ENCODE measurements around the gene COX10. TPM values are rescaled to one million over a fixed set of nuclear protein-coding genes. Genes with fewer than 3 reads are reported as not detected.
"Not testable (repeated sequence)": the region's sequence is repeated elsewhere in the genome, so short reads cannot be mapped to it uniquely, and the experiment has no call there.

Gene COX10
- total RNA-seq, 1 donor from 2014 or later, result 10.5 TPM

GRCh38 chr17:14204084-14204483 lies 134.8 kb downstream of the COX10 start:
- DNase-seq (ENCODE audit: low read depth, low spot score), result no peak

DNA sequence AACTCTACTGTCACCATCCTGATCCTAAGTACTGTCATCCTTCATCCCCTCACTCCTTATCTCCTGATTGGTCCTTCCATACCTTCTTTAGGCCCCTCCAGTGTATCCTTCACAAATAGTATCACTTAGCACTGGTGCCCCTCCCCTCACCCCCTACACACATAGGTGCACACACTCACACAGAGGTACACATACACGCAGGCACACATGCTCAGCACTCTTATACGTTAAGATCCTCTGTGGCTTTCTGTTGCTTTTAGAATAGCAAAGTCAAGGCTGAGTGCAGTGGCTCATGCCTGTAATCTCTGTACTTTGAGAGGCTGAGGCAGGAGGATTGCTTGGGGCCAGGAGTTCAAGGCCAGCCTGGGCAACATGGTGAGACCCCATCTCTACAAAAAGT lies 135.2 kb downstream of the COX10 start:
- DNase-seq (ENCODE audit: low read depth, low spot score), result no peak

DNA sequence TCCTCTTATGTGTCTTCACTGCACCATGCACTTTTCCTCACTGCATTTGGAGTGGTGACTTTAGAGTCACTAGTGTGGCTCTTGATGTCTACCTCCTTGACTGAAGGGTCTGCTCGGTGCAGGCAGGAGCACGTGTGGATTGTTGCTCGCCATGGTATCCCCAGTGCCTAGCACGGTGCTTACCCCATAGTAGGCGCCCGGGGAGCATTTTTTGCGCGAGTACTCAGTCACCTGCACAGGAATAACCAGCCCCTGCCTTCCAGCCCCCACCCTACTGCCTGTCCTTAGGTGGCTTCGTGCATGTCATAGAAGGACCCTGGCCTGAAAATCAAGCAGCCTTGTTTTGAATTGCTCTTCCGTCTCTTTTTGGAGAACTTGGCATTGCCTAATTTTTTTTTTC lies 136.1 kb downstream of the COX10 start:
- no peak for DNase-seq (ENCODE audit: low read depth, low spot score)

DNA sequence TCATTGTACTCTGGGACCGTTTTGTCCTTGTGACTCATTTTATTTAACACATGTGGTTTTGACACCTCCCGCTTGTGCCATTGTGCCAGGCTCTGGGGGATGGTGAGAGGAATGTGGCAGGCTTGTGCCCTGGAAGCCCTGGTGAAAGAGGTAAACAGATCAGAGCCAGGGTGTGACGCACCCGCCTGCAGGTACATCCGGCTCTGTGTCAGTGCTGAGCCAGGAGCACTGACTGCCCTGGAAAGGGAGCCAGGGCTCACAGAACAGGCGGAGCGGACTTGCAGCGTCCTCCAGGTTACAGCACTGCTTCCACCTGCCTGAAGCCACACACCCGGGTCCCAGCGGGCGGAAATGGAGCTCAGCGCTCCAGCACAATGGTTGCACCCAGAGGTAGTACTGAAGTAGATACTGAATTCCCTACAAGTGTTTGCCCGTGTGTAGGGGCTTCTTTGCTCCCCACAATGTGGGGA lies 136.7 kb downstream of the COX10 start:
- no peak for DNase-seq (ENCODE audit: low read depth, low spot score)

DNA sequence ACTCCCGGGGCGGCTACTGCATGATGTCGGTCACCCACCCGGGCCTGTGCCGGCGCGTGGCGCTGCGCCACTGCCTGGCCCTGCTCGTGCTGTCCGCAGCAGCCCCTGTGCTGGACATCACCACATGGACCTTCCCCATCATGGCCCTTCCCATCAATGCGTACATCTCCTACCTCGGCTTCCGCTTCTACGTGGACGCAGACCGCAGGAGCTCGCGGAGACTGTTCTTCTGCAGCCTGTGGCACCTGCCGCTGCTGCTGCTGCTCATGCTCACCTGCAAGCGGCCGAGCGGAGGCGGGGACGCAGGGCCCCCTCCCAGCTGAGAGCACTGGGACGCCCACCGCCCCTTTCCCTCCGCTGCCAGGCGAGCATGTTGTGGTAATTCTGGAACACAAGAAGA lies 137.6 kb downstream of the COX10 start:
- DNase-seq (ENCODE audit: low read depth, low spot score), result no peak

DNA sequence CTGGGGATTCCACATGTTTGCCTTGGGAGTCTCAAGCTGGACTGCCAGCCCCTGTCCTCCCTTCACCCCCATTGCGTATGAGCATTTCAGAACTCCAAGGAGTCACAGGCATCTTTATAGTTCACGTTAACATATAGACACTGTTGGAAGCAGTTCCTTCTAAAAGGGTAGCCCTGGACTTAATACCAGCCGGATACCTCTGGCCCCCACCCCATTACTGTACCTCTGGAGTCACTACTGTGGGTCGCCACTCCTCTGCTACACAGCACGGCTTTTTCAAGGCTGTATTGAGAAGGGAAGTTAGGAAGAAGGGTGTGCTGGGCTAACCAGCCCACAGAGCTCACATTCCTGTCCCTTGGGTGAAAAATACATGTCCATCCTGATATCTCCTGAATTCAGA lies 138.5 kb downstream of the COX10 start:
- DNase-seq (ENCODE audit: low read depth, low spot score), result no peak

DNA sequence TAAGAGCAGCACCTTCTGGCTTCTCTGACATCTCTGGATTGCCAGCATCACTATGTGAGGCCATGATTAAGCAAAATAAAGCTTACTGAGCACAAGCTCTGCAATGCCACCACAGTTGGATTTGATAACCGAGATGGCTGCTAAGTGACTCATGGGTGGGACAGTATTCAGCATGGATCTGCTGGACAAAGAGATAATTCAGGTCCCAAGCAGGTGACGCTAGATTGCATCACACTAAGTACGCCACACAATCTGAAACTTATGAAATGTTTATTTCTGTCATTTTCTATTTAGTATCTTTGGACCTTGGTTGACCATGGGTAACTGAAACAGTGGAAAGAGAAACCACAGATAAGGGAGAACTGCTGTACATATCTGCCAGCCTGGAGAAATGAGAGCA lies 139.9 kb downstream of the COX10 start:
- no peak for DNase-seq (ENCODE audit: low read depth, low spot score)

GRCh38 chr17:14211246-14211645 lies 141.9 kb downstream of the COX10 start:
- no peak for DNase-seq (ENCODE audit: low read depth, low spot score)

DNA sequence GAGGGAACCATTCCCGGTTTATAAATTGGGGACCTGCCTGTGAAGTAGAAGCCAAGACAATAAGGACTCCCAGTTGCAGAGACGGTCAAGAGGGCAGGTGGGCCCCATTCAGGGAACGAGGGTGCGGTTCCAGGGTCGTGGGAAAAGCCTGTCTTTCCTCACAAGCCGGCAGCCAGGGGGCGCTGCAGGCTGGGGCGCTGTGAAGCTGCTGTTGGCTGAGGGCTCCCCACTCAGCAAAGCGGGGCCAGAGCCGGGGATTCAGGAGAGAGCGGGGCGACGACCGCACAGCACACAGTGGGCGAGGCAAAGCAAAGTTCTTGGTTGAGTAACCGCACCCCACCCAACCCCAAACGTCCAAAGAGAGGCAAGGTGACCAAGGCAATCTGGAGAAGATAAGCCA lies 142.5 kb downstream of the COX10 start:
- DNase-seq (ENCODE audit: low read depth, low spot score), result no peak

DNA sequence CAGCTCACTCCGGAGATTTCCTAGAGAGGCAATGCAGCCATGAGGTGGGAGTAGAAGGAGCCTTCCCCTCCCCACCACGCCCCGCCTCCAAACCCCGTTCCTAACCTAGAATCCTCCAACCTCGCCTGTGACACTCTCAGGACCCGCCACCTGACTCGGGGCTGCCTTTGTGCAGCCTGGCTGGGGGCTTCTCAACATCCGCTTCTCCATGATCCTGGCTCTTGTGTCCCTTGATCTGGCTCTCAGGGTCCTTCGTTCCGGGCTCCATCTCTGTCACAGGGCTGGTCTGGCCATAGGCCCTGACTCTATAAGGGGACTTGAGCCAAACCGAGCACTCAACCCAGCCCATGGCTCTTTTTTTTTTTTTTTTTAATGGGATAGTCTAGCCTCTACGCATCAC lies 143.1 kb downstream of the COX10 start:
- no peak for DNase-seq (ENCODE audit: low read depth, low spot score)

DNA sequence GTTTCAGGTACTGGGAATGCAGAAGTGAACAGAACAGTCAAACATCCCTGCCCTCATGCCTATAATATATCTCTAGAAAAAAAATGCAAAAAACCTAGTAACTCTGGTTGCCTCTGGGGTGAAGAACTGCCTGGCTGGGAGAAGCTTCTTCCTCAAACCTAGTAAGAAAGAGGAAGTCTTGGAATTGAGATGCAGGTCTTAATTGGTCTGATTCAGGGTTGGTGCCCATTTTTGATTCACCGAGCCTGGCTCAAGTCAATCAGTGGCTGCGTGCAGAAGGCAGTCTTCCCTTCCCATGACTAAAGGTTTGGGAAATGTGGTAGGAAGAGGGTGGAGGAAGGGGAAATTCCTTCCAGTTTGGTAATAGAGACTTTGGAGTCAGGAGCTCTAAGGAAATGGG lies 145.0 kb downstream of the COX10 start:
- no peak for DNase-seq (ENCODE audit: low read depth, low spot score)

DNA sequence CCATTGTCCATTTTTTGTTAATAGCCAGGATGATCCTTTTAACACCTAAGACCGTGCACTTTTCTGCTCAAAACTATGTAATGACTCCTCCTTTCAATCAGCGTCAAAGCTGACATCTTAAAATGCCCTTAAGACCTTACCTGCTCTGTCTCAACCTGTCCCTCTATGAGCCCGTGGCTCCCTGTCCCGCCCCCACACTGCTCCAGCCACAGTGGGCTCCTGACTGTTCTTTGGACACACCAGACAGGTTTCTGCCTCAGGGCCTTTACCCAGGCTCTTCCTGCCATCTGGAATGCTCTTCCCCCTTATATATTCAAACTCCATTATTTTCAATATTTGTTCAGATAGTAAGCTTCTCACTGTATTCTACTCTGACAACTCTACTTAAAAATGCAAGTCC lies 153.3 kb downstream of the COX10 start:
- DNase-seq (ENCODE audit: low read depth, low spot score), result no peak

DNA sequence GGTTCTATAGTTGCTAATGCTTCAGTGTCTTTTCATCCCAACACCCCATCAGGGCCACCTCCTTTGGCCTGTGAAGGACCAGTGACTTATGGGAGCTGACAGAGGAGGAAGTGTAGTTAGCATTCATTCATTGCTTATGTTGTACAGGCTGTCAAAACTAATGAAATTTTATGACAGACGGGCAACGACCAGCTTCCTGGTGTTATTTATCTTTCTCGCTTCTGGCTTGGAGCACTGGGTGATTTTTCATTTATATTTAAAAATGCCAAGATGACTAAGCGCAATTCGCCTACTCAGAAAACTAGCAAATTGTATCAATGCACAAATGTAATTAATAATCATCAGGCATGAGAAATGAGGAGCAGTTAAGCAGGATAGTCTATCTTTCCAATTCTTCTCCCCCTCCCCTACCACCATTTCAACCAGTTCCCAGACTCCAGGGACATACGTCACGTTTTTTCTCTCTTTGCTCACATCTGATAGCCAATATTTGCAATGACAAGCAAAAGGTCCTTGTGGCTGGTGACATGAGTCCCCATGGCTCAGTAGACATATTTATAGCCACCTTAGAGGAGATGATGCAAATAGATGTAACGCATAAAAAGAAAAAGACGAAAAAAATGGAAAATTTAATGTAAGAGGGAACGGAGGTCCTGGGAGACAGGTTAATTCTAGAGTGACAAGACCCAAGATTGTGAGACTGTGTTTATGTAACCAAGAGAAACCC lies 156.1 kb downstream of the COX10 start:
- no peak for DNase-seq (ENCODE audit: low read depth, low spot score)

DNA sequence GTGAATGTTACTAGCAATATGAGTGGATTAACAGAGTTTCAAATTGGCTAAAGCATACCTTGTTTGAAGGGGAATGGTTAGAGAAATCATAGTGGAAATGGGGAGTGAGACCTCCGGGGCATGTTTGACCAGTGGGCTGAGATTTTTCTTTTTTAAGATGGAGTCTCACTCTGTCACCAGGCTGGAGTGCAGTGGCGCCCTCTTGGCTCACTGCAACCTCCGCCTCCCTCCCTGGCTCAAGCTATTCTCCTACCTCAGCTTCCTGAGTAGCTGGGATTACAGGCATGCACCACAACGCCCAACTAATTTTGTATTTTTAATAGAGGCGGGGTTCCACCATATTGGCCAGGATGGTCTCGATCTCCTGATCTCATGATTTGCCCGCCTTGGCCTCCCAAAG lies 157.7 kb downstream of the COX10 start:
- no peak for DNase-seq (ENCODE audit: low read depth, low spot score)

DNA sequence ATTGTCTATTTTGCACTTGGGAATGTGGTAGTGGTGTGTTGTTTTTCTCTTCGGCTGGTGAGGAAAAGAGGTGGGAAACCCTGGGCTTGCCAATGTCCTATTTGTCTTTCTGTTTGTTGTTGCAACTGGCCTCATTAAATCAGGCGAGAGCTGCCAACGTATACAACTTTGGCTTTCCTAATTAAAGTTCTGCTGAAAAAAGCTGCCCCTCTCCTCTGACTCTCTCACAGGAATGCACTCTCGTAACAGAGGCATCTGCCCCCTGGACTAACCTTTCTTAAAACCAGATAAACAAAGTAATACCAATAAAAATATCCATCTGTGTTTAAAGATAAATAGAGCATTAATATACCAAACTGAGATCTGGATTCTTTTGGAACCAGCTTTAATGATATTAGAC lies 159.6 kb downstream of the COX10 start:
- no peak for DNase-seq (ENCODE audit: low read depth, low spot score)

- DNase-seq (ENCODE audit: low read depth, low spot score), result not testable (repeated sequence)
These were observed 161.9 kb downstream of the COX10 start for GRCh38 chr17:14231187-14231586.

GRCh38 chr17:14235047-14235446 lies 165.7 kb downstream of the COX10 start:
- not testable (repeated sequence) for DNase-seq (ENCODE audit: low read depth, low spot score)

- DNase-seq (ENCODE audit: low read depth, low spot score), result not testable (repeated sequence)
These were observed 166.7 kb downstream of the COX10 start for GRCh38 chr17:14236032-14236431.

- not testable (repeated sequence) for DNase-seq (ENCODE audit: low read depth, low spot score)
These were observed 167.5 kb downstream of the COX10 start, which contains the start of gene CDRT15 for GRCh38 chr17:14236762-14237161. Gene CDRT15 (minus strand): TSS chr17:14236862. CDS start chr17:14236833, 29 bp downstream.

GRCh38 chr17:14239271-14239670 lies 170.0 kb downstream of the COX10 start:
- not testable (repeated sequence) for DNase-seq (ENCODE audit: low read depth, low spot score)

- no peak for DNase-seq (ENCODE audit: low read depth, low spot score)
These were observed 175.7 kb downstream of the COX10 start for GRCh38 chr17:14245002-14245401.

DNA sequence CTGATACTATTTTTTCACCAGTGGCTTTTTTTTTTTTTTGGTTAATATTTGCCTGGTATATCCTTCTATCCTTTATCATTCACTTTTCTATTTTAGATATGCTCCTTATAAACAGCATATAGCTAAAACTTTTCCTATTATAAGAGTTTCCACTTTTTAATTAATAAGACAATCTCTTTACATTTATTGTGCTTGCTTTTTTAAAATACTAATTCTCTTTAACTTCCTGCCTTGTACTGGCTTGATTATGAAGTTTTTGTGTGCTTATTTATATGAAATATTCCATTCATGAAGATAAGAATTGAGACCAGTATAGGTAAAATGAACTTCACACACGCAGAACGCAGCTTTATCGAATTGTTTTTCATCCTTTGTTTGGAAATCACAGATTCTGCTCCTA lies 176.3 kb downstream of the COX10 start:
- DNase-seq (ENCODE audit: low read depth, low spot score), result no peak
